Lung (tissue), 13 donors: ENCODE data around the gene PPIE. TPM values are rescaled to one million over a fixed set of nuclear protein-coding genes. Genes with fewer than 3 reads are reported as not detected.

Experiments used
- ATAC-seq: fragments of 200-7000 bp; cut with Tn5 transposase; one replicate; pipeline ENCODE4 v1.9.1; 2020; ENCODE audit warnings: moderate number of reproducible peaks; ENCODE audit not compliant: insufficient read depth, low FRiP score
- DNase-seq, 3 donors: peaks; one replicate each; pipeline ENCODE4 v3.0.0-alpha.2; 2013 to 2017
- H3K27ac ChIP-seq, 2 donors: one replicate each; pipeline ENCODE4 v1.5.1; 2013; ENCODE audit warnings: mild to moderate bottlenecking in 2 of 2, moderate library complexity in 2 of 2, control low read depth in 1 of 2, inconsistent platforms in 1 of 2, low read depth in 1 of 2, low read length in 1 of 2
- H3K27me3 ChIP-seq, 3 donors: one replicate each; pipeline ENCODE4 v1.5.1; 2013; ENCODE audit warnings: low read length in 2 of 3; ENCODE audit not compliant: control insufficient read depth in 3 of 3, insufficient read depth in 3 of 3
- H3K36me3 ChIP-seq, 4 donors: one replicate each; pipeline ENCODE4 v1.5.1; 2013; ENCODE audit warnings: low read length in 4 of 4, mild to moderate bottlenecking in 1 of 4, moderate library complexity in 1 of 4; ENCODE audit not compliant: control insufficient read depth in 4 of 4, insufficient read depth in 4 of 4
- H3K4me1 ChIP-seq, 5 donors: one replicate each; pipeline ENCODE4 v1.5.1; 2013; ENCODE audit warnings: low read length in 5 of 5, mild to moderate bottlenecking in 2 of 5, moderate library complexity in 1 of 5; ENCODE audit not compliant: control insufficient read depth in 5 of 5, insufficient read depth in 5 of 5
- H3K4me3 ChIP-seq: one replicate; pipeline ENCODE4 v1.5.1; 2013; ENCODE audit warnings: mild to moderate bottlenecking, control low read depth, moderate library complexity
- H3K9ac ChIP-seq, 2 donors: one replicate each; pipeline ENCODE4 v1.5.1; 2013; ENCODE audit warnings: low read length in 2 of 2, control low read depth in 1 of 2; ENCODE audit not compliant: insufficient read depth in 1 of 2
- H3K9me3 ChIP-seq, 4 donors: one replicate each; pipeline ENCODE4 v1.5.1; 2013; ENCODE audit warnings: low read length in 3 of 4, mild to moderate bottlenecking in 1 of 4, moderate library complexity in 1 of 4; ENCODE audit not compliant: control insufficient read depth in 4 of 4, insufficient read depth in 3 of 4
- WGBS, 2 donors: extraction: QIAGEN DNeasy Blood & Tissue Kit; methylation state at CpG; one replicate each; pipeline ENCODE4 v1.1.7; 2013; 5-methylcytosine and 5-hydroxymethylcytosine counted together
- polyA plus RNA-seq, 2 donors: library from polyadenylated mRNA; stranded (reverse); fragments of 200-250 nt; gene quantifications; one replicate each; pipeline ENCODE4 v1.2.1, GENCODE V29; 2013
- small RNA-seq: library from RNA; depleted of rRNA; stranded (forward); fragments of <200 nt; gene quantifications from one replicate; pipeline ENCODE3, GENCODE V24; 2014; ENCODE audit warnings: low replicate concordance
- total RNA-seq, 2 donors: library from RNA; depleted of rRNA in 1 of 2; stranded (reverse); fragments of >200 nt in 1 of 2; gene quantifications; one replicate each; pipeline ENCODE4 v1.2.1, GENCODE V29; 2014 to 2021
- TF ChIP-seq, protein P1 (sequence below): IDR thresholded peaks from 2 replicates; pipeline ENCODE4 v1.5.1; 2012; ENCODE audit warnings: mild to moderate bottlenecking; ENCODE audit errors: control extremely low read depth, extremely low read depth
- donor health status: control.
- donor health status: control.
- donor health status: Bipolar disorder and iron deficiency.
- donor health status: healthy.
- donor health status: DM: yes; HTN: yes; CAD: no.

The PPIE gene
- total and polyA plus RNA-seq, 4 donors, result 30.5 to 55.5 (median 44.3) TPM

- Histone ChIP-seq H3K4me3 (no peak overlapping the region), H3K4me1 (no peaks in the 10 kb centered on the region), H3K27ac (no peak overlapping the region), H3K27me3 (peaks cover 0 to 3% (median 0%) of the 10 kb centered on the region in 3 donors), H3K36me3 (no peaks in the 10 kb centered on the region), H3K9ac (no peak overlapping the region), H3K9me3 (no peaks in the 10 kb centered on the region)
- WGBS, 2 donors, result 81 to 91% methylated on average over 3 of the region's 3 CpGs
- ATAC-seq (no peak), DNase-seq (no peak)
- TF ChIP-seq, protein P1, sequence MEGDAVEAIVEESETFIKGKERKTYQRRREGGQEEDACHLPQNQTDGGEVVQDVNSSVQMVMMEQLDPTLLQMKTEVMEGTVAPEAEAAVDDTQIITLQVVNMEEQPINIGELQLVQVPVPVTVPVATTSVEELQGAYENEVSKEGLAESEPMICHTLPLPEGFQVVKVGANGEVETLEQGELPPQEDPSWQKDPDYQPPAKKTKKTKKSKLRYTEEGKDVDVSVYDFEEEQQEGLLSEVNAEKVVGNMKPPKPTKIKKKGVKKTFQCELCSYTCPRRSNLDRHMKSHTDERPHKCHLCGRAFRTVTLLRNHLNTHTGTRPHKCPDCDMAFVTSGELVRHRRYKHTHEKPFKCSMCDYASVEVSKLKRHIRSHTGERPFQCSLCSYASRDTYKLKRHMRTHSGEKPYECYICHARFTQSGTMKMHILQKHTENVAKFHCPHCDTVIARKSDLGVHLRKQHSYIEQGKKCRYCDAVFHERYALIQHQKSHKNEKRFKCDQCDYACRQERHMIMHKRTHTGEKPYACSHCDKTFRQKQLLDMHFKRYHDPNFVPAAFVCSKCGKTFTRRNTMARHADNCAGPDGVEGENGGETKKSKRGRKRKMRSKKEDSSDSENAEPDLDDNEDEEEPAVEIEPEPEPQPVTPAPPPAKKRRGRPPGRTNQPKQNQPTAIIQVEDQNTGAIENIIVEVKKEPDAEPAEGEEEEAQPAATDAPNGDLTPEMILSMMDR, result no peak
Measured at GRCh38 chr1:39812913-39813312, 74.2 kb downstream of the PPIE start.

Small RNA genes lying within 50 kb of the gene (small RNA-seq; reads per million reads assigned to genes)
- gene AL033527.1, result not detected
- gene RNU7-121P, result not detected

Other genes with a start within 250 kb of the PPIE start
- gene BMP8A, start 247.2 kb upstream of the PPIE start, total RNA-seq, result under 1 TPM; 0.55 to 0.68 TPM
- under 1 TPM in 1 of 2 donors, not detected in 1; 0.30 TPM for gene BMP8A, start 247.2 kb upstream of the PPIE start, polyA plus RNA-seq
- 100 to 1,000 TPM; 127 to 245 TPM for gene PABPC4, start 162.1 kb upstream of the PPIE start, total RNA-seq
- 100 to 1,000 TPM; 104 to 165 TPM for gene PABPC4, start 162.1 kb upstream of the PPIE start, polyA plus RNA-seq
- gene HEYL, start 99.2 kb upstream of the PPIE start, total RNA-seq, result 10 to 100 TPM; 14.3 to 19.6 TPM
- gene HEYL, start 99.2 kb upstream of the PPIE start, polyA plus RNA-seq, result 1 to 10 TPM; 7.6 TPM
- gene NT5C1A, start 66.8 kb upstream of the PPIE start, total RNA-seq, result not detected
- not detected for gene NT5C1A, start 66.8 kb upstream of the PPIE start, polyA plus RNA-seq
- gene HPCAL4, start 47.4 kb upstream of the PPIE start, total RNA-seq, result under 1 TPM; 0.18 to 0.43 TPM
- under 1 TPM; 0.08 to 0.16 TPM for gene HPCAL4, start 47.4 kb upstream of the PPIE start, polyA plus RNA-seq
- under 1 TPM; 0.17 to 0.95 TPM for gene OXCT2, start 32.5 kb downstream of the PPIE start, total RNA-seq
- gene OXCT2, start 32.5 kb downstream of the PPIE start, polyA plus RNA-seq, result under 1 TPM; 0.43 to 0.53 TPM
- 1 to 10 TPM; 1.0 to 4.9 TPM for gene BMP8B, start 50.0 kb downstream of the PPIE start, total RNA-seq
- gene BMP8B, start 50.0 kb downstream of the PPIE start, polyA plus RNA-seq, result under 1 TPM; 0.63 to 0.77 TPM
- 10 to 100 TPM; 18.5 to 42.5 TPM for gene TRIT1, start 144.6 kb downstream of the PPIE start, total RNA-seq
- gene TRIT1, start 144.6 kb downstream of the PPIE start, polyA plus RNA-seq, result 10 to 100 TPM; 10.3 to 13.5 TPM
- gene MYCL, start 163.0 kb downstream of the PPIE start, total RNA-seq, result 1 to 10 TPM; 6.0 to 7.8 TPM
- 1 to 10 TPM; 2.4 to 2.7 TPM for gene MYCL, start 163.0 kb downstream of the PPIE start, polyA plus RNA-seq
- 100 to 1,000 TPM in 1 of 2 donors, 10 to 100 TPM in 1; 57.2 to 149 TPM for gene MFSD2A, start 216.3 kb downstream of the PPIE start, total RNA-seq
- 100 to 1,000 TPM; 119 to 123 TPM for gene MFSD2A, start 216.3 kb downstream of the PPIE start, polyA plus RNA-seq